WERI-Rb-1 (cell line): ENCODE data around the gene HMGA1.

Experiments
- DNase-seq: peaks from one replicate; pipeline ENCODE4 v3.0.0-alpha.2; 2020
- H3K27ac ChIP-seq: fragments of 250-450 bp; sonication (Bioruptor Pico); 2 replicates; pipeline ENCODE4 v1.5.1; 2020; ENCODE audit warnings: mild to moderate bottlenecking, moderate library complexity
- H3K27me3 ChIP-seq: fragments of 250-450 bp; sonication (Bioruptor Pico); 2 replicates; pipeline ENCODE4 v1.5.1; 2021; ENCODE audit warnings: mild to moderate bottlenecking, low read depth, moderate library complexity; ENCODE audit not compliant: insufficient read depth, severe bottlenecking
- H3K36me3 ChIP-seq: fragments of 250-450 bp; sonication (Bioruptor Pico); 2 replicates; pipeline ENCODE4 v1.5.1; 2020; ENCODE audit warnings: mild to moderate bottlenecking, moderate library complexity
- H3K4me3 ChIP-seq: 2 replicates; pipeline ENCODE4 v1.5.1; 2011; ENCODE audit warnings: low read depth, mild to moderate bottlenecking, control low read depth, low read length
- H3K9me3 ChIP-seq: fragments of 250-450 bp; sonication (Bioruptor Pico); 2 replicates; pipeline ENCODE4 v1.5.1; 2021; ENCODE audit warnings: mild to moderate bottlenecking, moderate library complexity; ENCODE audit not compliant: severe bottlenecking
- CTCF ChIP-seq: IDR thresholded peaks from 2 replicates; pipeline ENCODE4 v1.5.1; 2011; ENCODE audit warnings: low read depth, mild to moderate bottlenecking, control low read depth, inconsistent platforms, low read length

The HMGA1 gene

GRCh38 chr6:34278833-34279232 lies 42.2 kb downstream of the HMGA1 start:
- no peak for DNase-seq
- H3K36me3 ChIP-seq, result peaks cover 14% of the 10 kb centered on the region
- no peak overlapping the region for H3K4me3 ChIP-seq
- H3K9me3 ChIP-seq, result no peaks in the 10 kb centered on the region
- TF ChIP-seq CTCF, result no peak
- H3K27ac ChIP-seq, result no peak overlapping the region
- no peaks in the 10 kb centered on the region for H3K27me3 ChIP-seq

- H3K27ac ChIP-seq, result no peak overlapping the region
- H3K4me3 ChIP-seq, result no peak overlapping the region
- no peak for DNase-seq
- H3K36me3 ChIP-seq, result peaks cover 23% of the 10 kb centered on the region
- no peaks in the 10 kb centered on the region for H3K27me3 ChIP-seq
- TF ChIP-seq CTCF, result no peak
- no peaks in the 10 kb centered on the region for H3K9me3 ChIP-seq
Observed at GRCh38 chr6:34280216-34280615, 43.5 kb downstream of the HMGA1 start.

GRCh38 chr6:34281702-34282334 lies 45.1 kb downstream of the HMGA1 start:
- Histone ChIP-seq H3K9me3 (no peaks in the 10 kb centered on the region), H3K36me3 (peaks cover 37% of the 10 kb centered on the region)

GRCh38 chr6:34284563-34285447 lies 48.1 kb downstream of the HMGA1 start:
- DNase-seq, result peak; percentile 59
- H3K27ac ChIP-seq, result no peak overlapping the region
- no peaks in the 10 kb centered on the region for H3K9me3 ChIP-seq
- H3K27me3 ChIP-seq, result no peaks in the 10 kb centered on the region
- peaks cover 57% of the 10 kb centered on the region for H3K36me3 ChIP-seq
- no peak overlapping the region for H3K4me3 ChIP-seq
- TF ChIP-seq CTCF, result 0 out of 2 replicates have a peak, but pooled peaks have one; percentile 3

More at GRCh38 chr6:34281702-34282334, 45.1 kb downstream of the HMGA1 start:
- TF ChIP-seq CTCF, result no peak
- no peak overlapping the region for H3K4me3 ChIP-seq
- H3K27ac ChIP-seq, result no peak overlapping the region
- no peak for DNase-seq
- H3K27me3 ChIP-seq, result no peaks in the 10 kb centered on the region

GRCh38 chr6:34285448-34286164 lies 48.9 kb downstream of the HMGA1 start:
- H3K4me3 ChIP-seq, result no peak overlapping the region
- H3K36me3 ChIP-seq, result peaks cover 61% of the 10 kb centered on the region
- DNase-seq, result no peak
- H3K9me3 ChIP-seq, result no peaks in the 10 kb centered on the region
- H3K27me3 ChIP-seq, result no peaks in the 10 kb centered on the region
- no peak overlapping the region for H3K27ac ChIP-seq
- TF ChIP-seq CTCF, result no peak
